ENCODE data around the gene ZXDC.
A peak's percentile ranks its signal among the peaks of the same experiment; 100 is the strongest.

ZXDC gene

DNA sequence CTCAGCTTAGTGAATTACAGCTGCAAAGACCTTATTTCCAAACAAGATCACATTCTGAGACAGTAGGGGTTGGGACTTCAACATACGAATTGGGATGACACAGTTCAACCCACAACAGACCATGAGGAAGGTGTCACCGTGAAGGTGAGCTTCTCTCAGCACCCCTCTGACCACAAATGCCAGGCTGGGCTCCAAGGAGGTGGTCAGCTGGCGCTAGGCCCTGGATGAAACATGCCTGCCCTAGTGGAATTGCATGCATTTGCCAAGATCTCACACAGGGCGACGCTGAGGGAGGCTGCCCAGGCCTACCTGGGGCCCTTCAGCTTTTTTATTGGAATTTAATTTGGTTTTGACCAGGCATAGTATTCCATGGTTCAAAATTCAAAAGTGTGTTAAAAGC, 79.2 kb downstream of the ZXDC start:
- ChIA-PET CTCF (interaction anchor here (1.2 to 6.8 kb wide), 4 partner anchors 8 to 264 kb away, joined by 4 to 60 read pairs (median 4); no protein-coding TSS in a partner anchor), POLR2A (no interaction called here)
- TF ChIP-seq, protein P1, sequence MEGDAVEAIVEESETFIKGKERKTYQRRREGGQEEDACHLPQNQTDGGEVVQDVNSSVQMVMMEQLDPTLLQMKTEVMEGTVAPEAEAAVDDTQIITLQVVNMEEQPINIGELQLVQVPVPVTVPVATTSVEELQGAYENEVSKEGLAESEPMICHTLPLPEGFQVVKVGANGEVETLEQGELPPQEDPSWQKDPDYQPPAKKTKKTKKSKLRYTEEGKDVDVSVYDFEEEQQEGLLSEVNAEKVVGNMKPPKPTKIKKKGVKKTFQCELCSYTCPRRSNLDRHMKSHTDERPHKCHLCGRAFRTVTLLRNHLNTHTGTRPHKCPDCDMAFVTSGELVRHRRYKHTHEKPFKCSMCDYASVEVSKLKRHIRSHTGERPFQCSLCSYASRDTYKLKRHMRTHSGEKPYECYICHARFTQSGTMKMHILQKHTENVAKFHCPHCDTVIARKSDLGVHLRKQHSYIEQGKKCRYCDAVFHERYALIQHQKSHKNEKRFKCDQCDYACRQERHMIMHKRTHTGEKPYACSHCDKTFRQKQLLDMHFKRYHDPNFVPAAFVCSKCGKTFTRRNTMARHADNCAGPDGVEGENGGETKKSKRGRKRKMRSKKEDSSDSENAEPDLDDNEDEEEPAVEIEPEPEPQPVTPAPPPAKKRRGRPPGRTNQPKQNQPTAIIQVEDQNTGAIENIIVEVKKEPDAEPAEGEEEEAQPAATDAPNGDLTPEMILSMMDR (IDR thresholded peaks at IDR 0.05; ENCODE audit: insufficient read depth, low read length, missing control alignments), result no peak
- no peak overlapping the region for H3K4me3 ChIP-seq (ENCODE audit: low read depth, low read length)
- DNase-seq (ENCODE audit: low read depth, low spot score), result no peak

DNA sequence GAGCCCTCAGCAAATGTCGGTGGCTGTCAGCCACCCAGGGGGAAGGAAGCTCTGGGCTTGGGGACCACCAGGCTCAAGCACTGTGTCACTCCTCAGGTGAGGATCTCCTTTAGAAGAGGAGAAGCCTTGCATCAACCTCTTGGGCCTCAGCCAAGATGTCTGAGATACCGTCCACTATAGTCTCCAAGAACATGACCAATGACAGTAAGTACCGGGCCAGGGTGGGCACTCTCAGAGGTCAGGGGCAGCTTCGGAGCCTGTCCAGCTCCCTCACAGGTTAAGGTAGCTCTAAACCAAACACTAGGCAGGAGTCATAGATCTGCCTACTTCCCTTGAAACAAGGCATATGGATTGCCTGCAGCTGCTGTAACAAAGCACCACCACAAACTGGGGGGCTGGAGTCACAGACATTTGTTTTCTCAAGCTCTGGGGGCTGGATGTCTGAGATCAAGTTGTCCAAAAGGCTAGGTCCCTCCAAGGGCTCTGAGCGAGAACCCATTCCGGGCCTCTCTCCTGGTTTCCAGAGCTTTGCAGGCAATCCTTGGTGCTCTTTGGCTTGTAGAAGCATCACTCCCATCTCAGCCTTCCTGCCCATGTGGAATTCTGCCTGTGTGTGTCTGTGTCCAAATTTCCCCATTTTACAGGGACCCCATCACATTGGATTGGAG, 79.7 kb downstream of the ZXDC start:
- ChIA-PET POLR2A (no interaction called here), CTCF (interaction anchor here (0.6 to 6.8 kb wide), 7 partner anchors 8 to 263 kb away, joined by 3 to 60 read pairs (median 4); no protein-coding TSS in a partner anchor)
- TF ChIP-seq, protein P1 (IDR thresholded peaks at IDR 0.05; ENCODE audit: insufficient read depth, low read length, missing control alignments), result no peak
- no peak for DNase-seq (ENCODE audit: low read depth, low spot score)
- no peak overlapping the region for H3K4me3 ChIP-seq (ENCODE audit: low read depth, low read length)

DNA sequence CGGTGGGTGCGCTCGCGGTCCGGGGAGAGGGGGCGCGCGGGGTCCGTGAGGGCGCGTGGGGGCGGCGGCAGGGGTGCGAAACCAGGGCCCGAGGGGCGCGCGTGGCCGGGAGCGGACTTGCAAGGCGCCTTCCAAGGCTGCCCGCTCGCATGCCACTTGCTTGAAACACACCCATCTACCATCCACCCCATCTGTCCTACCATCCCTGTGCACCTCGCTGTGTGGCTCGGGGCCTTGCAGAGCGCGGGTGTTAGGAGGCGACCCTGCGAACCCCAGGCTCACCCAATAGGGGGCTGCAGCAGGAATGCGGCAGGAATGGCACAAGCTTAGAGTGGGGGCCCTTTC, 80.7 kb downstream of the ZXDC start:
- TF ChIP-seq, protein P1 (IDR thresholded peaks at IDR 0.05; ENCODE audit: insufficient read depth, low read length, missing control alignments), result no peak
- POLR2A ChIA-PET, result no interaction called here
- CTCF ChIA-PET, result interaction anchor here (1.2 to 6.8 kb wide), 5 partner anchors 9 to 262 kb away, joined by 3 to 60 read pairs (median 5); no protein-coding TSS in a partner anchor
- no peak overlapping the region for H3K4me3 ChIP-seq (ENCODE audit: low read depth, low read length)
- no peak for DNase-seq (ENCODE audit: low read depth, low spot score)

DNA sequence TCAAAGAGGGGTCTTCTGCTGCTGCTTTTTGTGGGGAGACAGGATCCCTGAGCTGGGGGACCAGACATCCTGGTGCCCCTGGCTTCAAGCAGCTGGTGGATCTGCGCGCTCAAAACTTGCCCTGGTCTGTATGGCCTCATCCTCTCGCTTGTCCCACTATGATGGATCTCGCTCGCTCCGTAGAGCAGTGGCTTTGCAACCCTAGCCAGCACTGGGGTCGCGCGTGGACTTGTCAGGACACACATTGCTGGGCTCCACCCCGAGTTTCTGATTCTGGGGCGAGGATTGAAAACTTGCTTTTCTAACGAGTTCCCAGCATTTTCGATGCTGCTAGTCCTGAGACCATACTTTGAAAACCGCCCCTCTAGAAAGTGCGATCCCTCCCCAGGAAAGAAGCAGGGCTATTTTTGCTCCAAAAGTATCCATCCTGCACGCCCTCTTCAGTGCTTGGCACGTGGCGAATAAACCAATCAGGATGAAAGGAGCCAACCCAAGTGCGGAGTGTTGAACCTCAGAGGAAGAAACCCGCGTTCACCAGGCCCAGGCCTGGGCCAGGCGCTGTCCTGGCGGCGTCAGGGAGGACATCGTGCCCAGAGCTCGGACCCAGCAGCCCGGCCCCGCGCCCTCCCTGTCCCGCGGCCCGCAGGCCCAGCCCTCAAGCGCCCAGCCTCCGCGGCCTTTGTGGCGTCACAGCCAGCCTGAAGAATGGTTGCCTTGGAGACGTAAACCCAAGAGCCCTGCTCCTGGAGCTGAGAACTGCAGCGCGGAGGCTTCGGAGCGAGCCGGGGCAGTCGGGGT, 81.3 kb downstream of the ZXDC start, which contains the start of gene CFAP100:
Gene CFAP100 (plus strand): TSS at position 731 of the 798 bp plus-strand sequence. CDS start 1,092 bp downstream, outside the sequence.
- ChIA-PET POLR2A (no interaction called here), CTCF (interaction anchor here (1.3 to 6.8 kb wide), 4 partner anchors 15 to 262 kb away, joined by 5 to 60 read pairs (median 22); no protein-coding TSS in a partner anchor)
- H3K4me3 ChIP-seq (ENCODE audit: low read depth, low read length), result 0 out of 2 replicates have a peak within 1 kb of the TSS, but pooled peaks have one; percentile 1
- no peak for DNase-seq (ENCODE audit: low read depth, low spot score)
- TF ChIP-seq, protein P1 (IDR thresholded peaks at IDR 0.05; ENCODE audit: insufficient read depth, low read length, missing control alignments), result no peak

DNA sequence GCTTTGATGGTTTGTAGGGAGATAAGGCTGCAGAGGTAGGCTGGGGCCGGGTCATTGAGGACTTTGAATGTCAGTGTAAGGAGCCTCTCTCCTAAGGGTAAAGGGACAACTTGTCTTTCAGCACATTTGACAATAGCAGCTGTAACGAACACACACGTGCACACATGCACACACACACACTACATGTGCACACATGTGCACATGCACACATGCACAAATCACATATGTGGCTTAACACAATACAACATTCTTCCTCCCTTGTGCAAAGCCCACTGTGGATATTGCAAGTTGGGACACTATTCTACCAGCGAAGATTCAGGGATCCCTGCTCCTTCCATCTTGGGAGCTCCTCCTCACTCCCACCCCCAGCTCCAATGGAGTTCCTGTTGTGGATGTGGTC, 82.1 kb downstream of the ZXDC start:
- H3K4me3 ChIP-seq (ENCODE audit: low read depth, low read length), result no peak overlapping the region
- CTCF ChIA-PET, result interaction anchor here (3.3 to 6.8 kb wide), 3 partner anchors 147 to 261 kb away, joined by 18 to 60 read pairs (median 25); no protein-coding TSS in a partner anchor
- no peak for DNase-seq (ENCODE audit: low read depth, low spot score)
- POLR2A ChIA-PET, result no interaction called here
- TF ChIP-seq, protein P1 (IDR thresholded peaks at IDR 0.05; ENCODE audit: insufficient read depth, low read length, missing control alignments), result no peak

DNA sequence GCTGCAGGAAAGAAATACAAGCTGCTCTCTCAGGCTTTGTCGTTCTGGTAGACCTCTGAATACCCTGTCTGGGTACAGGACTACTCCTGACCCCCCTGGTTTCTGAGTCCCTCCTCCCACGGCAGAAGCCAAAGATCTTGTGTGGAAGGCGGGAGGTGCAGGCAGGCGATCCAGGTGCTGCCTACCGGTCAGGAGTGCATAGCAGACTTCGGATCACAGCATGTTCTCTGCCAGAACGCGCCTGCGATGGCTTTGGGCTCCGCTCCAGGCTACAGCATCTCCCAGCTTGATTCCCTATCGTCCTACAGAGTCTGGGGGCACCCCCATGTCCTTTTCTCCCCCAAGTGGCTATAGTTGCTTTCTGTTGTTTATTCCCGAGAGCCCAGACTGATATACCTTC, 83.4 kb downstream of the ZXDC start:
- ChIA-PET CTCF (interaction anchor here (0.8 to 6.8 kb wide), 13 partner anchors 10 to 465 kb away, joined by 3 to 60 read pairs (median 3); no protein-coding TSS in a partner anchor), POLR2A (no interaction called here)
- no peak overlapping the region for H3K4me3 ChIP-seq (ENCODE audit: low read depth, low read length)
- no peak for DNase-seq (ENCODE audit: low read depth, low spot score)
- TF ChIP-seq, protein P1 (IDR thresholded peaks at IDR 0.05; ENCODE audit: insufficient read depth, low read length, missing control alignments), result no peak

Data from AG04449 (cell line).